ENCODE results near the gene SUSD6.

Gene SUSD6

DNA sequence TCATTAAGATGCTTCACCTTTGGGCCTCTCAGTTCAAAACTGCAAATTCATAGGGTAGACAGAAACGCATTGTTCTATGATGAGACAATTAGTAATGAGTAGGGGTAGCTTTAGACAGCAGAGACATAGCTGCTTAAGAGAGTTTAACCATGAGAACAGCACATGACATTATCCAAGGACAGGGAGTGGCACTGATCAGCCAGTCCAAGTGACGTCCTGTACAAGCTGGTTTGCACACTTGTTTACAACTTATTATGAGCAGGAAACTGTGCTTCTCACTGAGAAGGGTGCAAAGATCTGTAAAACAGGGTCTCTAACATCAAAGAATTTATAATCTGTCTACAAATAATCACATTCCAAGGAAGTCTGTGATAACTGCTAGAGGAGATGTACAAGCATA is 144.4 kb downstream of the SUSD6 start:
- Mint-ChIP-seq H3K27me3 (ENCODE audit: low read depth, poor library complexity) (peaks cover 21% of the 10 kb centered on the region), H3K27ac (no peak overlapping the region), H3K36me3 (ENCODE audit: low read depth) (no peaks in the 10 kb centered on the region), H3K9me3 (no peaks in the 10 kb centered on the region), H3K4me1 (no peaks in the 10 kb centered on the region), H3K4me3 (no peak overlapping the region)
- DNase-seq = no peak
- TF ChIP-seq CTCF (IDR thresholded peaks at IDR 0.05) = no peak

GRCh38 chr14:69756298-69756697 is 144.9 kb downstream of the SUSD6 start:
- peaks cover 22% of the 10 kb centered on the region for H3K27me3 Mint-ChIP-seq (ENCODE audit: low read depth, poor library complexity)
- no peaks in the 10 kb centered on the region for H3K36me3 Mint-ChIP-seq (ENCODE audit: low read depth)
- no peak overlapping the region for H3K4me3 Mint-ChIP-seq

GRCh38 chr14:69760810-69761209 is 149.4 kb downstream of the SUSD6 start:
- no peak overlapping the region for H3K27ac Mint-ChIP-seq

More at GRCh38 chr14:69756298-69756697, 144.9 kb downstream of the SUSD6 start:
- Mint-ChIP-seq H3K4me1 (no peaks in the 10 kb centered on the region), H3K9me3 (no peaks in the 10 kb centered on the region), H3K27ac (no peak overlapping the region)
- no peak for TF ChIP-seq CTCF (IDR thresholded peaks at IDR 0.05)
- DNase-seq = no peak

DNA sequence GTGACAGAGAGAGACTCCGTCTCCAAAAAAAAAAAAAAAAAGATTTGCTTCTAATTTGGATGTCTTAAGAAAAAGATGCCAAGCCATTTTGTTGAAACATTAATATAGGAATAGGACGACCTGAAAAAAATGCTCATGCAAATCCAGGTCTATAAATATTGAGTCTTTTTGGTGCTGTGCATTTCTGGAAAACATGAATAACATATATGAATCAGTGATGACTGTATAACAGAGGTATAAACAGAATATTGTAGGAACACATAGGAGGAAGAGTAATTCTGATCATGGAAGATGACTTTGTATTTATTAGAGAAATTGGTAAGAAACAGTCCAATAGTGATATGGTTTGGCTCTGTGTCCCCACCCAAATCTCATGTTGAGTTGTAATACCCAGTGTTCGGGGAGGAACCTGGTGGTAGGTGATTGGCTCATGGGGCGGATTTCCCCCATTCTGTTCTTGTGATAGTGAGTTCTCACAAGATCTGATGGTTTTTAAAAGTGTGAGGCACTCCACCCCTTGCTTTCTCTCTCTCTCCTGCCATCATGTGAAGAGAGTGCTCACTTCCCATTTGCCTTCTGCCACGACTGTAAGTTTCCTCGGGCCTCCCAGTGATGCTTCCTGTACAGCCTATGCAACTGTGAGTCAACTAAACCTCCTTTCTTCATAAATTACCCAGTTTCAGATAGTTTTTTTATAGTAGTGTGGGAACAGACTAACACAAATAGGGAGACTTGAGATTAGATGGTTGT is 152.5 kb downstream of the SUSD6 start:
- Mint-ChIP-seq H3K4me3 (peak overlapping the region; percentile 3), H3K27ac (no peak overlapping the region), H3K36me3 (ENCODE audit: low read depth) (peaks cover 25% of the 10 kb centered on the region), H3K4me1 (peaks cover 27% of the 10 kb centered on the region), H3K9me3 (peaks cover 17% of the 10 kb centered on the region), H3K27me3 (ENCODE audit: low read depth, poor library complexity) (peaks cover 6% of the 10 kb centered on the region)
- no peak for TF ChIP-seq CTCF (IDR thresholded peaks at IDR 0.05)
- no peak for DNase-seq

More at GRCh38 chr14:69760810-69761209, 149.4 kb downstream of the SUSD6 start:
- no peak overlapping the region for H3K4me3 Mint-ChIP-seq
- H3K4me1 Mint-ChIP-seq = peaks cover 3% of the 10 kb centered on the region
- peaks cover 10% of the 10 kb centered on the region for H3K27me3 Mint-ChIP-seq (ENCODE audit: low read depth, poor library complexity)
- TF ChIP-seq CTCF (IDR thresholded peaks at IDR 0.05) = no peak
- peaks cover 7% of the 10 kb centered on the region for H3K9me3 Mint-ChIP-seq
- DNase-seq = no peak
- peaks cover 3% of the 10 kb centered on the region for H3K36me3 Mint-ChIP-seq (ENCODE audit: low read depth)
